Measurements from ENCODE around the gene SLC52A3. TPM values are rescaled to one million over a fixed set of nuclear protein-coding genes. Genes with fewer than 3 reads are reported as not detected.

SLC52A3 gene
- total and polyA plus RNA-seq, 2 experiments from 2014 or later, result 0.12 TPM; not detected in 1

DNA sequence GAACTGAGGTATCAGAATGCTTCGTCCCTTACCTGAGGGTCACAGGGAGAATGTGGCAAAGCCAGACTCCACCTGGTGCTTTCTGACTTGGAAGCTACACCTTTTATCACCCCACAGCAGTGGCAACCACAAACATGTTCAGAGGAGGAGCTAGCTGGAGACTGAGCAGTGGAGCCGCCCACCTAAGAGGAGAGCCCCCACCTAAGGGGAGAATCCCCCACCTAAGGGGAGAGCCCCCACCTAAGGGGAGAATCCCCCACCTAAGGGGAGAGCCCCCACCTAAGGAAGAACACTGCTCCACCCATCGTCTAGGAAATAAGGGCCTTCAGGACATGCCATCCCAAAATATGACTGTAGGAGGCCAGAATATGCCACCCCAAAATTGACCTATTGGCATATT lies 4.0 kb downstream of the SLC52A3 start:
- no peaks in the 10 kb centered on the region for H3K4me1 ChIP-seq (ENCODE audit: low read depth)
- H3K27ac ChIP-seq, result no peak overlapping the region
- no peak for DNase-seq (ENCODE audit: low read depth in 1 of 2, low spot score in 1 of 2)
- H3K4me3 ChIP-seq, result no peak overlapping the region
- H3K9me3 ChIP-seq (ENCODE audit: low read depth), result no peaks in the 10 kb centered on the region
- no peaks in the 10 kb centered on the region for H3K36me3 ChIP-seq
- H3K27me3 ChIP-seq, result peaks cover 15% of the 10 kb centered on the region
- TF ChIP-seq, protein P1, sequence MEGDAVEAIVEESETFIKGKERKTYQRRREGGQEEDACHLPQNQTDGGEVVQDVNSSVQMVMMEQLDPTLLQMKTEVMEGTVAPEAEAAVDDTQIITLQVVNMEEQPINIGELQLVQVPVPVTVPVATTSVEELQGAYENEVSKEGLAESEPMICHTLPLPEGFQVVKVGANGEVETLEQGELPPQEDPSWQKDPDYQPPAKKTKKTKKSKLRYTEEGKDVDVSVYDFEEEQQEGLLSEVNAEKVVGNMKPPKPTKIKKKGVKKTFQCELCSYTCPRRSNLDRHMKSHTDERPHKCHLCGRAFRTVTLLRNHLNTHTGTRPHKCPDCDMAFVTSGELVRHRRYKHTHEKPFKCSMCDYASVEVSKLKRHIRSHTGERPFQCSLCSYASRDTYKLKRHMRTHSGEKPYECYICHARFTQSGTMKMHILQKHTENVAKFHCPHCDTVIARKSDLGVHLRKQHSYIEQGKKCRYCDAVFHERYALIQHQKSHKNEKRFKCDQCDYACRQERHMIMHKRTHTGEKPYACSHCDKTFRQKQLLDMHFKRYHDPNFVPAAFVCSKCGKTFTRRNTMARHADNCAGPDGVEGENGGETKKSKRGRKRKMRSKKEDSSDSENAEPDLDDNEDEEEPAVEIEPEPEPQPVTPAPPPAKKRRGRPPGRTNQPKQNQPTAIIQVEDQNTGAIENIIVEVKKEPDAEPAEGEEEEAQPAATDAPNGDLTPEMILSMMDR (IDR thresholded peaks at IDR 0.05; ENCODE audit: low read depth, low read length), result no peak

DNA sequence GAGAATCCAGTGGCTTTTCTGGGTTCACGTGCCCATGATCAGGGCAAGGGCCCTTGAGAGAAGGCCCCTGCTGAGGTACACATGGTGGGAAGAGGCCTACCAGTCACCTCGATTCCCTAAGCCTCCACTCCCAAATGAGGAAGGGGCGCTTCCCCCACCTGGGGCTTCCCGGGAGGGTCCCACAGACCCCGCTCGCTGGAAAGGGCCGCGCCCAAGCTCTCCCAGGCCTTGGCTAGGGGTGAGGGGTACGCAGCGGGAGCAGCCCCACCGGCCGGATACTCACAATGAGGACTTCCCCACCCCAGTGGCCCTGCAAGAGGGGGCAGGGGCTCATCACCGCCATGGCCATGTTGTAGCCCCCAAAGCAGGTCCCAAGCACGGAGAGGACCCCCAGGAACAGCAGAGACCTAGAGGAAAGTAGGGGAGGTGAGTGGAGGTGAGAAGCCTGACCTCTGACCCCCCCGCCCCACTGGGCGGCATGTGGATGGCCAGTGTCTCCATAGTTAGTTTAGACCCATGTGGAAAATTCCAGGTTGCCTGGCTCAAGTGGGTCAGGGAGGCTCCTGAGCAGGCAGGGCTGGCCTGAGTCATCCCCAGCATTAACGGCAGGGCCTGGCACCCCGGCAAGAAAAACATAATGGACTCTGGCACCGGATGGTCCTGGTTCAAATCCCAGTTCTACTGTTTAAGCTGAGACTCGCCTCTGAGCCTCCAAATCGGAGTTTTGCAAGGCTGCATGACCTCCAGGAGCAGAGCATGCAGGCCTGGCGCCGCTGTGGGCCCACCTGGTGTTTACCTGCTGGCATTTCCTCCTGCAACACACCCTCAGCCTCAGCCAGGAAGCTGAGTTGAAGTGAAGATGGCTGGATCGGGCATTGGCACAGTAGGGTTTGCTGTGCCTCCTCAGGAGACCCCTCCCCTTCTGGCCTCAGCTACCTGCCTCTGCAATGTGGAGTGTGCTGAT lies 6.6 kb downstream of the SLC52A3 start:
- TF ChIP-seq, protein P1 (IDR thresholded peaks at IDR 0.05; ENCODE audit: low read depth, low read length), result no peak
- Histone ChIP-seq H3K27me3 (peaks cover 20% of the 10 kb centered on the region), H3K4me3 (no peak overlapping the region), H3K27ac (no peak overlapping the region), H3K36me3 (no peaks in the 10 kb centered on the region), H3K9me3 (ENCODE audit: low read depth) (no peaks in the 10 kb centered on the region), H3K4me1 (ENCODE audit: low read depth) (no peaks in the 10 kb centered on the region)
- no peak for DNase-seq (ENCODE audit: low read depth in 1 of 2, low spot score in 1 of 2)

DNA sequence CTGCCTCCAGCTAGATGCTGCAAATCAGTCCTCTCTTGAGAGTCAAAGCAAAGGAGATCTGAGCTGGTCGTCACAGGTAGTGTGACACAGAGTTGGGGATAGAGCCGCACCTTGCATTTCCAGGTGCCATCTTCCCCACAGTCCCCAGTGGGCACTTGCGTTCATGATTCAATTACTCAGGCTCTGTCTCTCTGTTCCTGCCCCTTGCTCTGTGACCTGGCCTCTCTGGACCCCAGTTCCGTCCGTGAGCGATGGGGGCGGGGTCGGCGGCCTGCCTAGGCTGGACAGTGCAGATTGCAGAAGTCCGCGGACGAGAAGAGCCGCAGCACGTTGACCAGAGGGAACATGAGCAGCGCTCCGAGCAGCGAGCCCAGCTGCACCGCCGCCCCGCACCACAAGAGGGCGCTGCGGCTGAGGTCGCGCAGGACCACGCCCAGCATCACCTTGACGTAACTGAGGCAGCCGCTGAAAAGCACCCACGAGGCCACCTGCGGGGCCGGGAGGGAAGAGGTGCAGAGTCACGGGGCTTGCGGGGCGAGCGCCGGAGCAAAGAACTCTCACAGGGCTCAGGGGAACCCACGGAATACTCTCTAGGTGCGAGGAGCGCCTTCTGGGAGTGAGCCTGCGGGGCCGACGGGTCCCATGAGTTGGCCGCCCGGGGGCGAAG lies 7.4 kb downstream of the SLC52A3 start:
- peaks cover 20% of the 10 kb centered on the region for H3K27me3 ChIP-seq
- no peak overlapping the region for H3K27ac ChIP-seq
- H3K4me3 ChIP-seq, result no peak overlapping the region
- TF ChIP-seq, protein P1 (IDR thresholded peaks at IDR 0.05; ENCODE audit: low read depth, low read length), result peak; percentile 77
- peak; percentile 42 to 70 for DNase-seq (ENCODE audit: low read depth in 1 of 2, low spot score in 1 of 2)
- H3K36me3 ChIP-seq, result no peaks in the 10 kb centered on the region
- no peaks in the 10 kb centered on the region for H3K4me1 ChIP-seq (ENCODE audit: low read depth)
- H3K9me3 ChIP-seq (ENCODE audit: low read depth), result no peaks in the 10 kb centered on the region

DNA sequence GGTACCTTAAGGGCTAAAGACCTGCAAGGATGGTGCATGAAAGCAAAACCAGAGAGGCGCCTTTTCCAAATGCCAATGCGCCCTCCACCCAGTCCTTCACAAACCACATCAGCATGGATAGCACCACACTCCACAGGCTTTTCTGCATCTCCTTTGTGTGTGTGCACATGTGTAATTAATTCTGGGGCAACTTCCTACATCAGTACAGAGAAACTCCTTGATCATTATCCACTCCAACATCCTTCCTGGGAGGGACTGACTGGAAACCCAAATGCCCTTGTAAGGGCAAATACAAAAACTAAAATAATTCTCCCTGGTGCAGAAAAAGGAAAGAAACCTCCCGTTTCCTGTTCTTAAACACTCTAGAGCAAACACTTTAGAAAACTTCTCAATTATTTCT lies 10.8 kb downstream of the SLC52A3 start:
- H3K4me3 ChIP-seq, result no peak overlapping the region
- H3K27me3 ChIP-seq, result peaks cover 20% of the 10 kb centered on the region
- H3K4me1 ChIP-seq (ENCODE audit: low read depth), result no peaks in the 10 kb centered on the region
- H3K27ac ChIP-seq, result no peak overlapping the region
- H3K9me3 ChIP-seq (ENCODE audit: low read depth), result no peaks in the 10 kb centered on the region
- no peaks in the 10 kb centered on the region for H3K36me3 ChIP-seq
- no peak for DNase-seq (ENCODE audit: low read depth in 1 of 2, low spot score in 1 of 2)
- TF ChIP-seq, protein P1 (IDR thresholded peaks at IDR 0.05; ENCODE audit: low read depth, low read length), result no peak

DNA sequence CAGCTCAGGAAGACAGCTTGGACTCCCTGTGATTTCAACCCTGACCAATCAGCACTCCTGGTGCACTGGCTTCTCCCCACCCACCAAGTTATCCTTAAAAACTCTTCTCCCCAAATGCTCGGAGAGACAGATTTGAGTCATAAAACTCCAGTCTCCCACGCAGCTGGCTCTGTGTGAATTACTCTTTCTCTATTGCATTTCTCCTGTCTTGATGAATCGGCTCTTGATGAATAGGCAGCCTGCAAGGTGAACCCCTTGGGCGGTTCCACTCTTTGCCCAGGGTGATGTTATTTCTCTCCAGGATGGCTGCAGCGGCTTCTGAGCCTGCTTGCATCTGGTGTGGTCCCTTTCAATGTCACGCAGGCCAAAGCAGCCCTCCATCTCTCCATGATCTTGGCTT lies 12.4 kb downstream of the SLC52A3 start:
- H3K9me3 ChIP-seq (ENCODE audit: low read depth), result no peaks in the 10 kb centered on the region
- H3K4me1 ChIP-seq (ENCODE audit: low read depth), result no peaks in the 10 kb centered on the region
- TF ChIP-seq, protein P1 (IDR thresholded peaks at IDR 0.05; ENCODE audit: low read depth, low read length), result no peak
- no peaks in the 10 kb centered on the region for H3K36me3 ChIP-seq
- DNase-seq (ENCODE audit: low read depth in 1 of 2, low spot score in 1 of 2), result no peak
- H3K27me3 ChIP-seq, result peaks cover 20% of the 10 kb centered on the region
- H3K27ac ChIP-seq, result no peak overlapping the region
- H3K4me3 ChIP-seq, result no peak overlapping the region

All from cardiac muscle cell (in vitro differentiated cells and primary cell).